ENCODE results near the gene FOXK1. TPM values are rescaled to one million over a fixed set of nuclear protein-coding genes. Genes with fewer than 3 reads are reported as not detected.

Gene FOXK1
- polyA plus RNA-seq, 1 experiment = 3.3 TPM

DNA sequence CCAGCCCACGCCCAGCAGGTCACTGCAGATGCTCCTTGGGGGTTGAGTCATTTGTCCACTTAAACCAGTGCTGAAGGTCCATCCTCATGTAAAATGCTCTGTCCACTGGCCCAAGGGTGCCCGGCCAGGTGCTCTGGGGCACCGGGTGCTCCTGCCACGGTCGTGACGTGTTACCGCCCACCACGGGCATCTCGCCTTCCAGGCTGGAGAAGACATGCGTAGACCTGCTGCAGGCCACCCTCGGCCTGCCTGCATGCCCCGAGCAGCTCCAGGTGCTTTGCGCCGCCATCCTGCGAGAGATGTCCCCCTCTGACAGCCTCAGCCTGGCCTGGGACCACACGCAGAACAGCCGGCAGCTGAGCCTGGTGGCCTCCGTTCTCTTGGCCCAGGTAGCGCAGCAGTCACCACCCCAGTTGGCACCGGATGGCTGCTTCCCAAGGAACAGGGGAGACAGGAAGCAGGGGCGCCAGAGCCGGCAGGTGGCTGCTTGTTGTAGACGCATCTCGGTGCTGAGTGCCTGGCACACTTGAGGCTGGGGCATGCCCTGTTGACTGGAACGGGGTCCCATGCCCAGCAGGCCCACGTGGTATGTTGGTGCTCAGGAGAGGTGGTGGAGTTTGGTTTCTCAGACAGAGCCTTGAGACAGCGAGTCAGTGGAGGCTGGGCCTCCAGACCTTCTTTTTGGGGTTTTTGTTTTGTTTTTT, 99.4 kb downstream of the FOXK1 start:
- H3K27me3 ChIP-seq (ENCODE audit: control insufficient read depth, insufficient read depth, low read length) = no peaks in the 10 kb centered on the region
- POLR2A ChIA-PET = no interaction called here
- TF ChIP-seq, protein P1, sequence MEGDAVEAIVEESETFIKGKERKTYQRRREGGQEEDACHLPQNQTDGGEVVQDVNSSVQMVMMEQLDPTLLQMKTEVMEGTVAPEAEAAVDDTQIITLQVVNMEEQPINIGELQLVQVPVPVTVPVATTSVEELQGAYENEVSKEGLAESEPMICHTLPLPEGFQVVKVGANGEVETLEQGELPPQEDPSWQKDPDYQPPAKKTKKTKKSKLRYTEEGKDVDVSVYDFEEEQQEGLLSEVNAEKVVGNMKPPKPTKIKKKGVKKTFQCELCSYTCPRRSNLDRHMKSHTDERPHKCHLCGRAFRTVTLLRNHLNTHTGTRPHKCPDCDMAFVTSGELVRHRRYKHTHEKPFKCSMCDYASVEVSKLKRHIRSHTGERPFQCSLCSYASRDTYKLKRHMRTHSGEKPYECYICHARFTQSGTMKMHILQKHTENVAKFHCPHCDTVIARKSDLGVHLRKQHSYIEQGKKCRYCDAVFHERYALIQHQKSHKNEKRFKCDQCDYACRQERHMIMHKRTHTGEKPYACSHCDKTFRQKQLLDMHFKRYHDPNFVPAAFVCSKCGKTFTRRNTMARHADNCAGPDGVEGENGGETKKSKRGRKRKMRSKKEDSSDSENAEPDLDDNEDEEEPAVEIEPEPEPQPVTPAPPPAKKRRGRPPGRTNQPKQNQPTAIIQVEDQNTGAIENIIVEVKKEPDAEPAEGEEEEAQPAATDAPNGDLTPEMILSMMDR (IDR thresholded peaks at IDR 0.05; ENCODE audit: insufficient read depth, low read depth, low read length) = no peak
- CTCF ChIA-PET = interaction anchor here (0.6 to 1.7 kb wide), 2 partner anchors 10 to 1284 kb away, joined by 3 to 5 read pairs; no protein-coding TSS in a partner anchor
- H3K4me3 ChIP-seq (ENCODE audit: low read depth, low read length) = no peak overlapping the region
- DNase-seq (ENCODE audit: low read depth) = no peak
- H3K36me3 ChIP-seq (ENCODE audit: control insufficient read depth, insufficient read depth, low read length) = peaks cover 32% of the 10 kb centered on the region

DNA sequence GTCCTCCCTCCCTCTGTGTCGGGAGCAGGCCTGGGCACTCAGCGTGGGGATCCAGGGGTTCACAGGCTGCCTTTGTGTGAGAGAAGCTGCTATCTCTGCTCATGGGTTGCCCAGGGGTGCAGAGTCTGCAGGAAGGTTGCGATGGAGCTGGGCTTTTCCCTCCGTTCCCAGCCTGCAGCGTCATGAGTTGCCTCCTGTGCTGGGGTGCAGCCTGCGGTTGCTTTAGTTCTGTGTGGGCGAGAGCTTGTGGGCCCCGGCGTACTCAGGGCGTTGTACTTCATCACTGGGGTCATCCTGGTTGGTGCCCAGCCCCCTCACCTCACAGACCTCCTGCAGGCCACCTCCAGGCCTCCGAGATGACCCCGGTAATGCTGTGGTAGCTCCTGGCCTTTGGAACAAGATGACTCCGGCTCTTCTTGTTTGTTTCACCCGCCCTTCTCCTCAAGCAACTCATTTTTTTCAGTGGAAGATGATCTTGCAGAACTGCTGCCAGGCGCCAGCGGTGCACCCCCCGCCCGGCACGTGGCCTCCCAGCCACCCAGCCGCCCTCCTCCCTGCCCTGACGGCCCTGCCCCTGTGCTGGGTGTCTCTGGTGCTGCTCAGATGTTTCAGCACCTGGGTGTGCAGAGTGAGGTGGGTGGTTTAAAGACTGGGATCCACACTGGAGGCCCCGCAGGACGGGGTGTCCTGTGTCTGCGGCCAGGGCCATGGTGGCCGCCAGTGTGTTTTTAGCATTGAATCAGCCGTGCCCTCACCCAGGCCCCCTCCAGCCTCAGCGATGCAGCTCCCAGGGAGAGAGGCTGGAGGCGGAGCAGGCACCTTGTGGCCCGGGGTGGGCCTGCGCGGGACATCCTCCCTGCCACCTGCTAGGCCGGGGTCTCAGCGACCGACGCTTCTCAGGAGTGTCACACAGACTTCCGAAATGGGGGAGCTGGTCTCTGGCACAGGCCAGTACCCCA, 100.5 kb downstream of the FOXK1 start:
- CTCF ChIA-PET = interaction anchor here (1.7 kb wide), 1 partner anchor 9 kb away, joined by 5 read pairs; no protein-coding TSS in a partner anchor
- Histone ChIP-seq H3K27me3 (ENCODE audit: control insufficient read depth, insufficient read depth, low read length) (no peaks in the 10 kb centered on the region), H3K4me3 (ENCODE audit: low read depth, low read length) (no peak overlapping the region), H3K36me3 (ENCODE audit: control insufficient read depth, insufficient read depth, low read length) (peaks cover 36% of the 10 kb centered on the region)
- no peak for DNase-seq (ENCODE audit: low read depth)
- POLR2A ChIA-PET = no interaction called here
- TF ChIP-seq, protein P1 (IDR thresholded peaks at IDR 0.05; ENCODE audit: insufficient read depth, low read depth, low read length) = no peak

DNA sequence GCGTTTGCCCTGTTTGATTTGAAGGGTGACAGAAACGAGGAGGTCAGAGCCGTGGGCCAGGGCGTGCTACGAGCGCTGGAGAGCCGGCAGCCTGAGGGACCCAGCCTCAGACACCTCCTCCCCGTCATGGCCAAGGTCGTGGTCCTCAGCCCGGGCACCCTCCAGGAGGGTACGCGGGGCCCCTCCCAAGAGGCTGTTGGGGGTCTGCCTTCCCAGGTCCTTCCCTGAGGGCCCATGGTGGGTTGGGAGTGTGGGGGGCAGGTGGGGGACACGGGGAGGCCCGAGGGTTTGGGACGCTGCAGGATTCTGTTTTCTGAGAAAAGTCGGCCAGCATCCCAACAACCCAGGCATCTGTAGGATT, 101.2 kb downstream of the FOXK1 start:
- TF ChIP-seq, protein P1 (IDR thresholded peaks at IDR 0.05; ENCODE audit: insufficient read depth, low read depth, low read length) = no peak
- peaks cover 40% of the 10 kb centered on the region for H3K36me3 ChIP-seq (ENCODE audit: control insufficient read depth, insufficient read depth, low read length)
- POLR2A ChIA-PET = no interaction called here
- CTCF ChIA-PET = no interaction called here
- no peaks in the 10 kb centered on the region for H3K27me3 ChIP-seq (ENCODE audit: control insufficient read depth, insufficient read depth, low read length)
- DNase-seq (ENCODE audit: low read depth) = no peak
- no peak overlapping the region for H3K4me3 ChIP-seq (ENCODE audit: low read depth, low read length)

DNA sequence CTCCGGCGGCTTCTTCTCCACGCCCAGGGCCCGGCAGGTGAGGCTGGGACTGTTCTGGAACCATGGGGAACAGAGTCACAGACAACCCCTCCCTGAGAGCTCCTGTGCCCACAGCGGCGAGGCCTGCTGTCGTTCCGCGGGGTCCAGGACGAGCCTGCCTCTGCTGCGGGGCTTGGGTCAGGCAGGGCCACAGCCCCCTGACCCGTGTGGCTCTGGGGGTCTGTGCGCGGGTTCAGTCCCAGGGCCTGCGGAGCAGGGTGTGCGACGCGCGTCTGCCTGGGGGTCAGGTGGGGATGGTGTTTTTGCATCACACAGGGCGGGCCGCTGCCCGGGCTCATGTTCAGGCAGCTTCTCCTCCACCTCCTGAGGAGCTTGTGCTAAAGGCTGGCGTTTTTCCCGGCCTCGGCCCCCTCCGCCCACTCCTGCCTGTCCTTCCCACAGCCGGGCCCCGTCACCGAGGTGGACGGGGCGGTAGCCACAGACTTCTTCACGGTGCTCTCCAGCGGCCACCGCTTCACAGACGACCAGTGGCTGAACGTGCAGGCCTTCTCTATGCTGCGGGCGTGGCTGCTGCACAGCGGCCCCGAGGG, 101.8 kb downstream of the FOXK1 start:
- Histone ChIP-seq H3K27me3 (ENCODE audit: control insufficient read depth, insufficient read depth, low read length) (no peaks in the 10 kb centered on the region), H3K36me3 (ENCODE audit: control insufficient read depth, insufficient read depth, low read length) (peaks cover 45% of the 10 kb centered on the region), H3K4me3 (ENCODE audit: low read depth, low read length) (no peak overlapping the region)
- no peak for DNase-seq (ENCODE audit: low read depth)
- ChIA-PET POLR2A (no interaction called here), CTCF (interaction anchor here (1.4 kb wide), 1 partner anchor 14 kb away, joined by 4 read pairs; no protein-coding TSS in a partner anchor)
- TF ChIP-seq, protein P1 (IDR thresholded peaks at IDR 0.05; ENCODE audit: insufficient read depth, low read depth, low read length) = no peak

DNA sequence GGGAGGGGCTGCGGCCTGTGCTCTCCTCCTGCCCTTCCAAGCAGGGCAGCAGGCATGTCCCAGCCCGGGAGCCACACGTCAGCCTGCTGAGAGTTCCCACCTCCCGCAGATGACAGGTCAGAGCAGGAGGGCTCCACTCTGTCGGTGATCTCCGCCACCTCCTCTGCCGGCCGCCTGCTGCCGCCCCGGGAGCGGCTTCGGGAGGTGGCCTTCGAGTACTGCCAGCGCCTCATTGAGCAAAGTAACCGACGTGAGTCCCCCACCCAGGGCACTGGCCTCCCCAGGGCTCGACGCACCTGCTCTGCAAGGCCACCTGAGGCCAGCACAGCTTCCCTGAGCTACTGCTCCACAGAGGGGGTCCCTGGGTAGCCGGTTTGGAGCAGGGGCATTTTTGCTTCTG, 102.7 kb downstream of the FOXK1 start:
- ChIA-PET POLR2A (no interaction called here), CTCF (interaction anchor here (0.5 to 1.4 kb wide), 2 partner anchors 14 to 635 kb away, joined by 4 read pairs; no protein-coding TSS in a partner anchor)
- no peak overlapping the region for H3K4me3 ChIP-seq (ENCODE audit: low read depth, low read length)
- no peak for DNase-seq (ENCODE audit: low read depth)
- peaks cover 46% of the 10 kb centered on the region for H3K36me3 ChIP-seq (ENCODE audit: control insufficient read depth, insufficient read depth, low read length)
- H3K27me3 ChIP-seq (ENCODE audit: control insufficient read depth, insufficient read depth, low read length) = no peaks in the 10 kb centered on the region
- TF ChIP-seq, protein P1 (IDR thresholded peaks at IDR 0.05; ENCODE audit: insufficient read depth, low read depth, low read length) = no peak
